Panc1 (cell line): ENCODE measurements around the gene TTC28. TPM values are rescaled to one million over a fixed set of nuclear protein-coding genes. Genes with fewer than 3 reads are reported as not detected.

Experiments used
- ATAC-seq: fragments of 200-7000 bp; cut with Tn5 transposase; 2 replicates; pipeline ENCODE4 v1.9.1; 2020; ENCODE audit warnings: mild to moderate bottlenecking, moderate library complexity
- BruUV-seq: library from RNA; stranded (reverse); fragments of 400-500 nt; replicated peaks from 2 replicates; lab custom pipeline; 2021; lab: Mats Ljungman, UMichigan
- CTCF ChIA-PET: fragments of 300-600 bp; sonication (Branson Sonifier 250); formaldehyde crosslinking; loops from one replicate; lab custom pipeline; 2022; ENCODE audit warnings: antibody characterized with exemption; lab: Charles Lee
- POLR2A ChIA-PET: fragments of 300-600 bp; sonication (Branson Sonifier 250); formaldehyde crosslinking; loops from one replicate; lab custom pipeline; 2022; ENCODE audit warnings: antibody characterized with exemption; lab: Charles Lee
- DNase-seq: peaks from one replicate; pipeline ENCODE4 v3.0.0-alpha.2; 2010; ENCODE audit warnings: low read depth, low spot score
- H3K27ac ChIP-seq: 2 replicates; pipeline ENCODE4 v1.5.1; 2011; ENCODE audit warnings: mild to moderate bottlenecking, low read length, inconsistent platforms
- H3K27me3 ChIP-seq: fragments of 200-500 bp; sonication (Bioruptor generic); 2 replicates; pipeline ENCODE4 v1.6.0; 2014; ENCODE audit warnings: low read length, inconsistent platforms; ENCODE audit not compliant: control insufficient read depth, insufficient read depth
- H3K36me3 ChIP-seq: fragments of 200-500 bp; sonication (Bioruptor generic); 2 replicates; pipeline ENCODE4 v1.5.1; 2014; ENCODE audit warnings: inconsistent platforms, mild to moderate bottlenecking, low read length, moderate library complexity; ENCODE audit not compliant: control insufficient read depth, insufficient read depth
- H3K4me1 ChIP-seq: 2 replicates; pipeline ENCODE4 v1.5.1; 2011; ENCODE audit warnings: inconsistent platforms, mild to moderate bottlenecking, low read length, moderate library complexity; ENCODE audit not compliant: control insufficient read depth, insufficient read depth
- H3K4me3 ChIP-seq, 2 experiments: 2 replicates each; pipeline ENCODE4 v1.5.1; 2011 to 2012; ENCODE audit warnings: low read depth in 2 of 2, low read length in 2 of 2, mild to moderate bottlenecking in 2 of 2, inconsistent platforms in 1 of 2, moderate library complexity in 1 of 2
- H3K9me3 ChIP-seq: fragments of 200-500 bp; sonication (Bioruptor generic); 2 replicates; pipeline ENCODE4 v1.5.1; 2014; ENCODE audit warnings: low read depth, mild to moderate bottlenecking, inconsistent platforms, low read length, moderate library complexity; ENCODE audit not compliant: control insufficient read depth, insufficient read depth
- POLR2AphosphoS5 ChIP-seq: IDR thresholded peaks from 2 replicates; pipeline ENCODE4 v1.6.1; 2012; ENCODE audit warnings: mild to moderate bottlenecking, low read depth, low read length, moderate library complexity
- SIN3A ChIP-seq: IDR thresholded peaks from 2 replicates; pipeline ENCODE4 v1.6.1; 2012; ENCODE audit warnings: low read depth, mild to moderate bottlenecking, low read length, moderate library complexity, borderline replicate concordance; ENCODE audit not compliant: insufficient read depth
- TCF7L2 ChIP-seq: IDR thresholded peaks from 2 replicates; pipeline ENCODE4 v1.6.1; 2011; ENCODE audit warnings: mild to moderate bottlenecking, low read depth, low read length, inconsistent platforms
- in situ Hi-C: cut with HindIII; loops from 2 replicates; pipeline ENCODE4 v1.10.0; 2016; ENCODE audit warnings: low sequenced_read_pairs, low pct_unique_long_range_greater_than_20kb
- intact Hi-C: fragments of 100-400 bp; cut with micrococcal nuclease; formaldehyde crosslinking; loops from one replicate; pipeline ENCODE4 v1.10.0; 2022; ENCODE audit not compliant: unreplicated experiment
- total RNA-seq: library from RNA; stranded (reverse); gene quantifications from one replicate; pipeline ENCODE4 v1.2.1, GENCODE V29; 2021; ENCODE audit not compliant: unreplicated experiment
- TF ChIP-seq, protein P1 (sequence below): fragments of 450-650 bp; IDR thresholded peaks from 2 replicates; pipeline ENCODE4 v1.5.1; 2017; ENCODE audit warnings: mild to moderate bottlenecking
- TF ChIP-seq, protein P2 (sequence below), 2 experiments: IDR thresholded peaks; 2 replicates each; pipeline ENCODE4 v1.6.1; 2011 to 2012; ENCODE audit warnings: low read depth in 2 of 2, control low read depth in 1 of 2, low read length in 1 of 2, mild to moderate bottlenecking in 1 of 2, moderate library complexity in 1 of 2; ENCODE audit not compliant: insufficient read depth in 1 of 2

The TTC28 gene
- total RNA-seq, 1 experiment from 2014 or later: 24.8 TPM

DNA sequence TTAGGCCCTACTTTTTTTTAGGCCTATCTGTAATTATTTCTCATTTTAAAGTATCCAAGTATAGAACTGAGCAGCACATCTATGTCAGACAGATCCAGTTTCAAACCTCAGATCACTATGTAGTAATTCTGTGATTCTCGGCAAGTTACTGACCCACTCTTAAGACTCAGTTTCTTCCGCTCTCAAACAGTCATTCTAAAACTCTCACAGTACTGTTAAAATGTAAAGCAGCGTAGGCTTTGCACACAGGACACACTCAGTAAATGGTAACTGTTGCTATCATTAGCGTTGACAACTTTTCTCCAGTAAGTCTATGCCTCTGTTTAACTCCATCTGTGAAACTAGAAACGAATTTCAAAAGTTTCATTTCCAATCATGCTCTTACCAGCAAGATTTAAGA is 277.1 kb downstream of the TTC28 start:
- intact Hi-C loops (no loop called here), in situ Hi-C loops (no loop called here)
- Histone ChIP-seq H3K4me1 (no peaks in the 10 kb centered on the region), H3K36me3 (no peaks in the 10 kb centered on the region), H3K27ac (no peak overlapping the region), H3K9me3 (no peaks in the 10 kb centered on the region), H3K4me3 (no peak overlapping the region), H3K27me3 (no peaks in the 10 kb centered on the region)
- DNase-seq (no peak), ATAC-seq (no peak)
- POLR2A ChIA-PET: no interaction called here
- CTCF ChIA-PET: no interaction called here
- TF ChIP-seq, protein P1, sequence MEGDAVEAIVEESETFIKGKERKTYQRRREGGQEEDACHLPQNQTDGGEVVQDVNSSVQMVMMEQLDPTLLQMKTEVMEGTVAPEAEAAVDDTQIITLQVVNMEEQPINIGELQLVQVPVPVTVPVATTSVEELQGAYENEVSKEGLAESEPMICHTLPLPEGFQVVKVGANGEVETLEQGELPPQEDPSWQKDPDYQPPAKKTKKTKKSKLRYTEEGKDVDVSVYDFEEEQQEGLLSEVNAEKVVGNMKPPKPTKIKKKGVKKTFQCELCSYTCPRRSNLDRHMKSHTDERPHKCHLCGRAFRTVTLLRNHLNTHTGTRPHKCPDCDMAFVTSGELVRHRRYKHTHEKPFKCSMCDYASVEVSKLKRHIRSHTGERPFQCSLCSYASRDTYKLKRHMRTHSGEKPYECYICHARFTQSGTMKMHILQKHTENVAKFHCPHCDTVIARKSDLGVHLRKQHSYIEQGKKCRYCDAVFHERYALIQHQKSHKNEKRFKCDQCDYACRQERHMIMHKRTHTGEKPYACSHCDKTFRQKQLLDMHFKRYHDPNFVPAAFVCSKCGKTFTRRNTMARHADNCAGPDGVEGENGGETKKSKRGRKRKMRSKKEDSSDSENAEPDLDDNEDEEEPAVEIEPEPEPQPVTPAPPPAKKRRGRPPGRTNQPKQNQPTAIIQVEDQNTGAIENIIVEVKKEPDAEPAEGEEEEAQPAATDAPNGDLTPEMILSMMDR: no peak
- TF ChIP-seq, protein P2, sequence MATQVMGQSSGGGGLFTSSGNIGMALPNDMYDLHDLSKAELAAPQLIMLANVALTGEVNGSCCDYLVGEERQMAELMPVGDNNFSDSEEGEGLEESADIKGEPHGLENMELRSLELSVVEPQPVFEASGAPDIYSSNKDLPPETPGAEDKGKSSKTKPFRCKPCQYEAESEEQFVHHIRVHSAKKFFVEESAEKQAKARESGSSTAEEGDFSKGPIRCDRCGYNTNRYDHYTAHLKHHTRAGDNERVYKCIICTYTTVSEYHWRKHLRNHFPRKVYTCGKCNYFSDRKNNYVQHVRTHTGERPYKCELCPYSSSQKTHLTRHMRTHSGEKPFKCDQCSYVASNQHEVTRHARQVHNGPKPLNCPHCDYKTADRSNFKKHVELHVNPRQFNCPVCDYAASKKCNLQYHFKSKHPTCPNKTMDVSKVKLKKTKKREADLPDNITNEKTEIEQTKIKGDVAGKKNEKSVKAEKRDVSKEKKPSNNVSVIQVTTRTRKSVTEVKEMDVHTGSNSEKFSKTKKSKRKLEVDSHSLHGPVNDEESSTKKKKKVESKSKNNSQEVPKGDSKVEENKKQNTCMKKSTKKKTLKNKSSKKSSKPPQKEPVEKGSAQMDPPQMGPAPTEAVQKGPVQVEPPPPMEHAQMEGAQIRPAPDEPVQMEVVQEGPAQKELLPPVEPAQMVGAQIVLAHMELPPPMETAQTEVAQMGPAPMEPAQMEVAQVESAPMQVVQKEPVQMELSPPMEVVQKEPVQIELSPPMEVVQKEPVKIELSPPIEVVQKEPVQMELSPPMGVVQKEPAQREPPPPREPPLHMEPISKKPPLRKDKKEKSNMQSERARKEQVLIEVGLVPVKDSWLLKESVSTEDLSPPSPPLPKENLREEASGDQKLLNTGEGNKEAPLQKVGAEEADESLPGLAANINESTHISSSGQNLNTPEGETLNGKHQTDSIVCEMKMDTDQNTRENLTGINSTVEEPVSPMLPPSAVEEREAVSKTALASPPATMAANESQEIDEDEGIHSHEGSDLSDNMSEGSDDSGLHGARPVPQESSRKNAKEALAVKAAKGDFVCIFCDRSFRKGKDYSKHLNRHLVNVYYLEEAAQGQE (IDR thresholded peaks at IDR 0.05; ENCODE audit: insufficient read depth in 1 of 2, low read depth in 2 of 2, low read length in 1 of 2): no peak
- TF ChIP-seq TCF7L2: no peak
- no peak for TF ChIP-seq POLR2AphosphoS5
- no peak for TF ChIP-seq SIN3A
- no TSS peak for BruUV-seq

DNA sequence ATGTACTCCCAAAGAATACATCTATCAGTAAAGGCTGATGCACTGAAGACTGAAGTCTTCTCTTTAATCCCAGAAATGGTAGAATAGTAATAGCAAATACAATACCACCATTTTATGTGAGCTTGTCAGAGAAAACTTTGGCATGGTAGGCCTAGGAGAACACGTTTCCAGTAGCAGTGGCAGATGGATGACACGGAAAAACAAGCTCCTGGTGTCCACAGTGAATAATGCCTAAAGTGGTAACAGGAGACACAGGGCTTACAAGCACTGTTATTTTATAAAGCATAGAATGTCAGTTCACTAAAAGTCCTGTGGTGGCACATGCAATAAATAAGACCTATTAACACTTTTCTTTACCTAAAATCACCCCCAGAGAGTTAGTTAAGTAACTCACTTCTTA is 277.6 kb downstream of the TTC28 start:
- CTCF ChIA-PET: no interaction called here
- no peak for ATAC-seq
- no peaks in the 10 kb centered on the region for H3K27me3 ChIP-seq

More for the DNA sequence above, 277.6 kb downstream of the TTC28 start:
- Histone ChIP-seq H3K4me1 (no peaks in the 10 kb centered on the region), H3K27ac (no peak overlapping the region), H3K36me3 (no peaks in the 10 kb centered on the region), H3K9me3 (no peaks in the 10 kb centered on the region), H3K4me3 (no peak overlapping the region)
- DNase-seq: no peak
- TF ChIP-seq, protein P1: no peak
- TF ChIP-seq, protein P2 (IDR thresholded peaks at IDR 0.05; ENCODE audit: insufficient read depth in 1 of 2, low read depth in 2 of 2, low read length in 1 of 2): no peak
- no peak for TF ChIP-seq POLR2AphosphoS5
- TF ChIP-seq TCF7L2: no peak
- no peak for TF ChIP-seq SIN3A
- intact Hi-C loops (no loop called here), in situ Hi-C loops (no loop called here)
- POLR2A ChIA-PET: no interaction called here
- no TSS peak for BruUV-seq
